ENCODE results near the gene FKBP4. TPM values are rescaled to one million over a fixed set of nuclear protein-coding genes. Genes with fewer than 3 reads are reported as not detected.

FKBP4 gene
- total and polyA plus RNA-seq, 8 donors, result 25.3 to 57.2 (median 44.5) TPM

DNA sequence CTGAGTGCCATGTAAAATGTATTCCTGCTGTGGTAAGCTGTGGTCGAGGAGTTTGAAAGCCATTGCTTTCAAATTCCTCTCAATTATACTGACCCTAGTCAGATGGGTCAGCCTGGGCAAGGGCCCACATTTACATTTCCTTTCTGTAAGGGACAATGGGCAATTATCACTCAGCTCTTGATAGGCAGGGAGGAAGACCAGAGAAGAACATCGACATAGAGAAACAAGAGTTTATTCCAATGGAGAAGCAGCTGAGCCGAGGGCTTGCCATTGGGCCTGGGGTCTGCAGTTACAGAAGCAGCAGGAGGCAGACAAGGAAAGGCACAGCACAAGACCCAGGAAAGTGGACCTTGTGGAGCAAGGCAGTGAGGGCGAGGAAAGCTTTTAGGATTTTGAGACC is 30.4 kb downstream of the FKBP4 start:
- no peak overlapping the region for H3K4me3 ChIP-seq
- H3K27ac ChIP-seq, result no peak overlapping the region
- no peak for TF ChIP-seq EP300 (IDR thresholded peaks at IDR 0.05)
- TF ChIP-seq POLR2AphosphoS5 (IDR thresholded peaks at IDR 0.05), result no peak
- TF ChIP-seq, protein P1, sequence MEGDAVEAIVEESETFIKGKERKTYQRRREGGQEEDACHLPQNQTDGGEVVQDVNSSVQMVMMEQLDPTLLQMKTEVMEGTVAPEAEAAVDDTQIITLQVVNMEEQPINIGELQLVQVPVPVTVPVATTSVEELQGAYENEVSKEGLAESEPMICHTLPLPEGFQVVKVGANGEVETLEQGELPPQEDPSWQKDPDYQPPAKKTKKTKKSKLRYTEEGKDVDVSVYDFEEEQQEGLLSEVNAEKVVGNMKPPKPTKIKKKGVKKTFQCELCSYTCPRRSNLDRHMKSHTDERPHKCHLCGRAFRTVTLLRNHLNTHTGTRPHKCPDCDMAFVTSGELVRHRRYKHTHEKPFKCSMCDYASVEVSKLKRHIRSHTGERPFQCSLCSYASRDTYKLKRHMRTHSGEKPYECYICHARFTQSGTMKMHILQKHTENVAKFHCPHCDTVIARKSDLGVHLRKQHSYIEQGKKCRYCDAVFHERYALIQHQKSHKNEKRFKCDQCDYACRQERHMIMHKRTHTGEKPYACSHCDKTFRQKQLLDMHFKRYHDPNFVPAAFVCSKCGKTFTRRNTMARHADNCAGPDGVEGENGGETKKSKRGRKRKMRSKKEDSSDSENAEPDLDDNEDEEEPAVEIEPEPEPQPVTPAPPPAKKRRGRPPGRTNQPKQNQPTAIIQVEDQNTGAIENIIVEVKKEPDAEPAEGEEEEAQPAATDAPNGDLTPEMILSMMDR (IDR thresholded peaks at IDR 0.05), result no peak
- TF ChIP-seq POLR2A (IDR thresholded peaks at IDR 0.05), result no peak
- intact Hi-C loops (cut with DNase I; ENCODE audit: low total_unique reads), result no loop called here
- peaks cover 65 to 100% (median 100%) of the 10 kb centered on the region in 4 donors for H3K36me3 ChIP-seq
- no peaks in the 10 kb centered on the region for H3K27me3 ChIP-seq
- H3K9me3 ChIP-seq, result no peaks in the 10 kb centered on the region
- no peak for DNase-seq
- WGBS, 5 donors, result 75 to 88% (median 78%) methylated on average over 4 of the region's 4 CpGs
- H3K4me1 ChIP-seq, result no peaks in the 10 kb centered on the region

DNA sequence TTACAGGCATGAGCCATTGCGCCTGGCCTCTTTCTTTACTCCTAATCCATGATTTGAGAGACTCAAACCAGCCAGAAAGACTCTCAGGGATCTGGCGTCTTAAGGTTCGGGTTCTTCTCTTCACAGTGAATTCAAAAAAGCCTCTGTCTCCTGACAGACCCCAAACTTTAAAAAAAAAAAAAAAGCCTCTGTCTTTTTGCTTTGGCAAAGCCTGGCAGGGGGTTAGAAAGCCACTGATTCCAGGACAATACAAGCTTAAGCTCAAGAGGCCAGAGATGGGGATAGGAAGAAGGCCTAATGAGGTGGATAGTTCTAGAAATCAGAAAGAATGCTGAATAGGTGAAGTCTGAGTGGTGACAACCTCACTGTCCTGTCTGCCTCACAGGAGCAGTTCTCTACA is 31.3 kb downstream of the FKBP4 start:
- H3K27me3 ChIP-seq, result no peaks in the 10 kb centered on the region
- 92 to 99% (median 97%) methylated on average over 3 of the region's 3 CpGs for WGBS, 5 donors
- no peak overlapping the region for H3K27ac ChIP-seq
- H3K9me3 ChIP-seq, result no peaks in the 10 kb centered on the region
- no peak for TF ChIP-seq POLR2A (IDR thresholded peaks at IDR 0.05)
- TF ChIP-seq, protein P1 (IDR thresholded peaks at IDR 0.05), result no peak
- no peak for TF ChIP-seq POLR2AphosphoS5 (IDR thresholded peaks at IDR 0.05)
- no peak for TF ChIP-seq EP300 (IDR thresholded peaks at IDR 0.05)
- intact Hi-C loops (cut with DNase I; ENCODE audit: low total_unique reads), result no loop called here
- H3K4me3 ChIP-seq, result no peak overlapping the region
- no peak for DNase-seq
- peaks cover 60 to 100% (median 100%) of the 10 kb centered on the region in 4 donors for H3K36me3 ChIP-seq
- no peaks in the 10 kb centered on the region for H3K4me1 ChIP-seq

DNA sequence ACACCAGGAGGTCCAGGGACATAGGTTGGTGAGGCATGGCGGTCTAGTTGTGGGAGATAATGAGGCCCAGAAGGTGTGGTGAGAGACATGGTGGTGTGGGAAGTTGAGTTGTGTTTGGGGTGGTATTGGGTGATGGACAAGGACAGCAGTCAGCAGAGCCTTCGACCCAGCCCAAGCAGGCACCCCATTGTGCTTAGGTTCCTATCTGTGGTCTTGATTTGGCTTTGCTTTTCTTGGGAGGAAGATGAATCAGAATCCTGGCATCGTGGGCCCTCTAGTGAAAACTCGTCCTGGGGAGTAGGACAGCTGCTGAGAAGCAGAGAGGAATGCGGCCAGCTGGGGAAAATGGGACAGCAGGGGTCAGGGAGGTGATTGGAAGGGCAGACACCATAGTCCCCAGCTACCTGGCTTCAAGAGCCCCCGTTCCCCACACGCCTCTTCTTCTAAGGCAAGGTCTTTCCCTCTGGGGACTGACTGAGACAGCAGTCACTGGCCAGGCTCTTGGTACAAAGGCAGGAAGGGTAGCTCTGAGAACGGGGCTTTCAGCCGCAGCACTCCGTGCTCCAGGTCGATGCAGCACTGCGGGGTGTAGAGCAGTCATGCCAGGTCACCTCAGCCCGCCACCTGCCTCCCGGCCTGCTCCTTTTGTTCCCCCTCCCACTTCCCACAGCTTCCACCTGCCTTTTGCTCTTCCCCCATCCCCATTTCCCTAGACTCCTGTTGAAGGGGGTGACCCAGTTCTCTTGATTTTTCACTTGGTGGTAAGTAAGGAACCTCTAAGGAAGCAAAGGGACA is 32.1 kb downstream of the FKBP4 start:
- Histone ChIP-seq H3K4me3 (no peak overlapping the region), H3K27ac (no peak overlapping the region), H3K4me1 (no peaks in the 10 kb centered on the region), H3K36me3 (peaks cover 52 to 100% (median 100%) of the 10 kb centered on the region in 4 donors), H3K9me3 (no peaks in the 10 kb centered on the region), H3K27me3 (no peaks in the 10 kb centered on the region)
- no peak for TF ChIP-seq POLR2AphosphoS5 (IDR thresholded peaks at IDR 0.05)
- TF ChIP-seq, protein P1 (IDR thresholded peaks at IDR 0.05), result no peak
- TF ChIP-seq POLR2A (IDR thresholded peaks at IDR 0.05), result no peak
- no peak for TF ChIP-seq EP300 (IDR thresholded peaks at IDR 0.05)
- WGBS, 5 donors, result 84 to 91% (median 90%) methylated on average over 14 of the region's 14 CpGs
- intact Hi-C loops (cut with DNase I; ENCODE audit: low total_unique reads), result no loop called here
- DNase-seq, result no peak

DNA sequence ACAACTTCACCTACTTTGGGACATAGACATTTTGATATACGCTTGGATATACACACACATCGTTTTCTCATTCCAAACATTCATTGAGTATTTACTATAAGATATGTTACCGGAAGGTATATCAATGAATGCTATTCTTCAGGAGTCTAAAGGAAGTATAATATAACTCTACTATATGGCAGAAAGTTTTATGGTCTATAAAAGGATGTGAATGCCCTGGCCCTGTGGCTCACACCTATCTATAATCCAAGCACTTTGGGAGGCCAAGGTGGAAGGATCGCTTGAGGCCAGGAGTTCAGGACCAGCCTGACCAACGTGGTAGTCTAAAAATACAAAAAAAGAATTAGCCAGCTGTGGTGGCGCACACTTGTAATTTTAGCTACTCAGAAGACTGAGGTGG is 34.5 kb downstream of the FKBP4 start:
- Histone ChIP-seq H3K4me3 (no peak overlapping the region), H3K4me1 (peaks cover 0 to 8% (median 2%) of the 10 kb centered on the region in 4 donors), H3K27me3 (no peaks in the 10 kb centered on the region), H3K36me3 (peaks cover 29 to 80% (median 80%) of the 10 kb centered on the region in 4 donors), H3K9me3 (no peaks in the 10 kb centered on the region), H3K27ac (no peak overlapping the region)
- intact Hi-C loops (cut with DNase I; ENCODE audit: low total_unique reads), result no loop called here
- 90 to 97% (median 92%) methylated on average over 6 of the region's 6 CpGs for WGBS, 5 donors
- no peak for DNase-seq
- TF ChIP-seq, protein P1 (IDR thresholded peaks at IDR 0.05), result no peak
- no peak for TF ChIP-seq EP300 (IDR thresholded peaks at IDR 0.05)
- TF ChIP-seq POLR2A (IDR thresholded peaks at IDR 0.05), result no peak
- no peak for TF ChIP-seq POLR2AphosphoS5 (IDR thresholded peaks at IDR 0.05)

Measured in stomach (tissue), 9 donors.